AG08395 (cell line): Measurements from ENCODE around the gene FYB1.

ENCODE experiments used
- DNase-seq: peaks from one replicate; pipeline ENCODE4 v3.0.0; 2012; ENCODE audit warnings: mixed read lengths, low spot score

Gene FYB1

GRCh38 chr5:39083968-39084367 is 135.4 kb downstream of the FYB1 start:
- DNase-seq: no peak

GRCh38 chr5:39082995-39083394 is 136.4 kb downstream of the FYB1 start:
- no peak for DNase-seq

GRCh38 chr5:39080597-39081204 is 138.7 kb downstream of the FYB1 start:
- DNase-seq: peak; percentile 70

- no peak for DNase-seq
These were observed 139.2 kb downstream of the FYB1 start for GRCh38 chr5:39080168-39080567.

GRCh38 chr5:39079147-39079546 is 140.2 kb downstream of the FYB1 start:
- DNase-seq: no peak

- no peak for DNase-seq
These were observed 142.3 kb downstream of the FYB1 start for GRCh38 chr5:39076757-39077728.

GRCh38 chr5:39076101-39076756 is 143.1 kb downstream of the FYB1 start:
- DNase-seq: no peak

- DNase-seq: peak; percentile 94
These were observed 145.1 kb downstream of the FYB1 start, which contains the start of gene RICTOR for GRCh38 chr5:39074017-39074814. TSS of gene RICTOR (minus strand) at chr5:39074399. CDS start at chr5:39074377, 22 bp downstream.

- no peak for DNase-seq
These were observed 145.7 kb downstream of the FYB1 start for GRCh38 chr5:39073767-39074016.

GRCh38 chr5:39072925-39073766 is 146.2 kb downstream of the FYB1 start:
- peak; percentile 20 for DNase-seq

GRCh38 chr5:39068099-39068498 is 151.3 kb downstream of the FYB1 start:
- no peak for DNase-seq

- DNase-seq: no peak
These were observed 154.9 kb downstream of the FYB1 start for GRCh38 chr5:39064450-39064849.

- peak; percentile 10 for DNase-seq
These were observed 156.3 kb downstream of the FYB1 start for GRCh38 chr5:39063037-39063436.

- no peak for DNase-seq
These were observed 156.8 kb downstream of the FYB1 start for GRCh38 chr5:39062530-39062929.

- no peak for DNase-seq
These were observed 157.3 kb downstream of the FYB1 start for GRCh38 chr5:39062104-39062503.

GRCh38 chr5:39059064-39059463 is 160.3 kb downstream of the FYB1 start:
- DNase-seq: no peak

- no peak for DNase-seq
These were observed 161.0 kb downstream of the FYB1 start for GRCh38 chr5:39058178-39058921.

GRCh38 chr5:39057734-39058133 is 161.6 kb downstream of the FYB1 start:
- DNase-seq: no peak

GRCh38 chr5:39055768-39056398 is 163.5 kb downstream of the FYB1 start:
- DNase-seq: no peak
